Kasumi-1 (cell line): ENCODE results near the gene BCL2L1.

Experiments used
- DNase-seq, 2 experiments: peaks; one replicate each; lab custom pipeline; 2025; lab: John Stamatoyannopoulos, UW

Gene BCL2L1

GRCh38 chr20:31723319-31724078 is 831 bp upstream of the BCL2L1 start:
- DNase-seq: peak; percentile 95 to 96

GRCh38 chr20:31723069-31723318 is 326 bp upstream of the BCL2L1 start:
- DNase-seq: no peak

DNA sequence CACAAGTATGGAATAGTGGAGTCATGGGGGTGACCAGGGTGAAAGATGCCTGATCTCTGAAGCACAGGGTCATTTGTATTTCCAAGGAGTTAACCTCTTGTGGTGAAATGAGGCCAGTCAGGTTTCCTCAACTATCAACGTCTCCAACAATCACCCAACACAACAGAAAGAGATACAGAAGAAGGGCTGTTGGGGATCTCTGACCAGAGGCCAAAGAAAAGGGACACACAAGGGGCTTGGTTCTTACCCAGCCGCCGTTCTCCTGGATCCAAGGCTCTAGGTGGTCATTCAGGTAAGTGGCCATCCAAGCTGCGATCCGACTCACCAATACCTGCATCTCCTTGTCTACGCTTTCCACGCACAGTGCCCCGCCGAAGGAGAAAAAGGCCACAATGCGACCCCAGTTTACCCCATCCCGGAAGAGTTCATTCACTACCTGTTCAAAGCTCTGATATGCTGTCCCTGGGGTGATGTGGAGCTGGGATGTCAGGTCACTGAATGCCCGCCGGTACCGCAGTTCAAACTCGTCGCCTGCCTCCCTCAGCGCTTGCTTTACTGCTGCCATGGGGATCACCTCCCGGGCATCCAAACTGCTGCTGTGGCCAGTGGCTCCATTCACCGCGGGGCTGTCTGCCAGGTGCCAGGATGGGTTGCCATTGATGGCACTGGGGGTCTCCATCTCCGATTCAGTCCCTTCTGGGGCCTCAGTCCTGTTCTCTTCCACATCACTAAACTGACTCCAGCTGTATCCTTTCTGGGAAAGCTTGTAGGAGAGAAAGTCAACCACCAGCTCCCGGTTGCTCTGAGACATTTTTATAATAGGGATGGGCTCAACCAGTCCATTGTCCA is 1.0 kb downstream of the BCL2L1 start:
- DNase-seq: no peak

DNA sequence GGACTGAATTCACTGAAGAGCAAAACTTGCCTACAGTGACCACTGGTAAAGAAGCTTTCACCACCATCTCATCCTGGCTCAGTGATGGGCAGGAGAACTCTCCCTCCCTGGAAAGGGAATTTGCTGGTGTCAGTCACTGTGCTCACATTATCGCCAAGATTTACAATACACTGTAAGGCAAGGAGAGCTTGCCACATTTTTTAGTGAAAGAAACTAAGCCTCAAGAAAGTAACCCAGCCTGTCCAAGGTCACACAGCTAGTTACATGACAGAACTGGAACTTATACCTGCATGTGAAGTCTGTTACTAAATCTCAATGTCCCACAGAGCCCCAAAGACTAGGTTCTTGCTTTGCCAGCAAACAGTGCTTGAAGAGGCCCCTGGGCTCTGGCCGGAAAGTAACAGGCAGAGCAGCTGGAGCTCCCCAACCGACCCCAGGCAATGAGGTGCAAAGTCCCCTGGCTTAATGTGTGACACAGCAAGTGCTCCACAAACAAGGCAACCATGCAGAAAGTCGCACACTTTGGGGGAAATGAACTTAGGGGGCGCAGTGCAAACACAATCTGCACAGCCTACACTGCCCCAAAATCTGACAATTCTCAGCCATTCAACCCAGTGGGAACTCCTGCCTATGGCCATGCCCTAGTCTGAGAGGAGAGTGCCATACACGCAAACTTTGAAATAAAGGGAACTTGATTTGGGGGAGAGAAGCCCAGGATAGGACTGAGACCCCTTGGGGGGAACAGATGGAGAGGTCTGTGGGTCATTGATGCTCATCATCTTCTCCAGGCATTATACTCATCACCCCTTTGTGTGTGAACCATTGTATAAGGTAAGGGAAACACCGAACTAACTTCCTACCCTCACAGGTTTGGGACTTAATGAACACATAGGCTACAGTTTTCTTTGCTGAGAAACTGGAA is 1.9 kb downstream of the BCL2L1 start:
- no peak for DNase-seq

DNA sequence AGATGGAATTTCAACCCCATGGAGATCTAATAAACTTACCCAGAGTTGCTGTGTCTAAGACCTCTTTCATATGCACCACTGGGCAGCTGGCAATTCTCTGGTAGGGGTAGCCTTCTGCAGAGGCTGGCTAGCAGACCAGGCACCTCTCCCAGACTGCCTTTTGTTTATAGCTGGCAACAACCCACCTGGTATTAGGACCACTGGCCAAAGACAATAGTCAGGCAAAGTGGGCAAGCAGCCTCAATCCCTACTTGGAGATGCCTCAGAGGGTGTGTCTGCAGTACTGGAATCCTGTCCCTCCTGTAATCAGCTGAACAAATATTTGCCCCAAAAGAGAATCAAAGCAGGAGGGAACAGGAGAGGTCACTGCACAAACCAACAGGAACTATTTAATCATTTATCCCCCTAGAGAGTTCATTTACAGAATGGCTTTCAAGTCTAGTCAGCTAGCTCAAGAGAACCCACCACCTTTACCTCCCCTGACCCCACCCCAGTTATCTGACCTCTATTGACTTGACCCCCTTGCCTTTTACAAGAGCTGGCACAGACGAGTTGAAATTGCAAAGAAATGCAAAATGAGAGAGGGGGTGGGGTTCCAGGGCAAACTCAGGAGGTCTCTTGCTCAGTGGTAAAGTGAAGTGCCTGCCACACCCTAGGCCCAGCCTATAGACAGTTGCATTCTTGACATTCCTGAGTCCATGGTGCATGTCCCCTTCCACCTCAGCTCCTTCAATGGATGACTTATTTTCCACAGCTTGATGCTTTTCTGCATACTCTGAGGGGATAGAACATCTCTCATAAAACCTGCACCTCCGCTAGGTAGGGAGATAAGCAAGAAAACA is 2.8 kb downstream of the BCL2L1 start:
- no peak for DNase-seq

- peak; percentile 27 to 48 for DNase-seq
Measured at GRCh38 chr20:31718952-31719643, 3.6 kb downstream of the BCL2L1 start.

GRCh38 chr20:31717478-31718201 is 5.0 kb downstream of the BCL2L1 start:
- no peak for DNase-seq

DNA sequence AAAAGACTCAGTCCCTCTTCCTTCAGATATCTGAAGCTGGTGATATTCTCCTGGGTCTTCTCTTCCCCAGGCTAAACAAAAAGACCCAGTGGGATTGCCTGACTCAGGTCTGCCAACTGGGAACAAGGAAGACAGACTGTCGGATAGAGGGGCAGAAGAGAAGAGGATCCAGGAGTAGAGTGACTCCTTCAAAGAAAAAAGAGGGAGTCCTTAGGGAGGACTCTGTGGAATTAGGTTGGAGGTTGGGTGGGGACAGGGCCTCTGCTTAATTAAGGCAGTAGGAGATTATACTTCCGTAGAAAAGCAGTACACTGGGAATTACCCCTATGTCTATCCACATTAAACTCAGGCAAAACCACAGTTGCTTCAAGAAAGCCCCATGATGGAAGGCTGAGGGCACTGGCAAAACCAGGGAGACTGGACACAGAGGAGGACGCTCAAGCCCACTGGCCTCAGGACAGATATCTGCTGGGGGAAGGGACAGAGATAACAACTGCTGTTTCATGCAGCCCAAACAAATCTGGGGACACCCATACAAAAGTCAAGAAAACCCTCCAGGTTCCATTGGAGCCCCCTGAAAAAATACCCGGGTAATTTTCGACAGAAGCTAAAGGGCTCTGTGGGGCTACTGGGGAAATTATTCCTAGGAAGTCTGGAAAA is 5.7 kb downstream of the BCL2L1 start:
- no peak for DNase-seq

- no peak for DNase-seq
Measured at GRCh38 chr20:31716351-31716750, 6.3 kb downstream of the BCL2L1 start.

DNA sequence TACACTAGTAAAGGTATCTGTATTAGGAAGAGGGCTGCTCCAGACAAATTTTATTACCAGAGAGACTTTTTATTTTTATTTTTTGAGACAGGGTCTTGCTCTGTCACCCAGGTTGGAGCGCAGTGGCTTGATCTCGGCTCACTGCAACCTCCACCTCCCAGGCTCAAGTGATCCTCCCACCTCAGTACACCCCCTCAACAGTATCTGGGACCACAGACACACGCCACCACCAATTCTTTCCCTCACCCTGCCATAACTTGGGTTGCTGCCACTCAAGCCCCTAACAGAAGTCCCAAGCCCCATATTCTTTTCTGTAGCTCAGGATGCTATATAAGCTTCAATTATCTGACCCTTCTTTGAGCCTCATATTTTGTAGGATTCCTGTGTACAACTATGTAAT is 6.9 kb downstream of the BCL2L1 start:
- DNase-seq: no peak

DNA sequence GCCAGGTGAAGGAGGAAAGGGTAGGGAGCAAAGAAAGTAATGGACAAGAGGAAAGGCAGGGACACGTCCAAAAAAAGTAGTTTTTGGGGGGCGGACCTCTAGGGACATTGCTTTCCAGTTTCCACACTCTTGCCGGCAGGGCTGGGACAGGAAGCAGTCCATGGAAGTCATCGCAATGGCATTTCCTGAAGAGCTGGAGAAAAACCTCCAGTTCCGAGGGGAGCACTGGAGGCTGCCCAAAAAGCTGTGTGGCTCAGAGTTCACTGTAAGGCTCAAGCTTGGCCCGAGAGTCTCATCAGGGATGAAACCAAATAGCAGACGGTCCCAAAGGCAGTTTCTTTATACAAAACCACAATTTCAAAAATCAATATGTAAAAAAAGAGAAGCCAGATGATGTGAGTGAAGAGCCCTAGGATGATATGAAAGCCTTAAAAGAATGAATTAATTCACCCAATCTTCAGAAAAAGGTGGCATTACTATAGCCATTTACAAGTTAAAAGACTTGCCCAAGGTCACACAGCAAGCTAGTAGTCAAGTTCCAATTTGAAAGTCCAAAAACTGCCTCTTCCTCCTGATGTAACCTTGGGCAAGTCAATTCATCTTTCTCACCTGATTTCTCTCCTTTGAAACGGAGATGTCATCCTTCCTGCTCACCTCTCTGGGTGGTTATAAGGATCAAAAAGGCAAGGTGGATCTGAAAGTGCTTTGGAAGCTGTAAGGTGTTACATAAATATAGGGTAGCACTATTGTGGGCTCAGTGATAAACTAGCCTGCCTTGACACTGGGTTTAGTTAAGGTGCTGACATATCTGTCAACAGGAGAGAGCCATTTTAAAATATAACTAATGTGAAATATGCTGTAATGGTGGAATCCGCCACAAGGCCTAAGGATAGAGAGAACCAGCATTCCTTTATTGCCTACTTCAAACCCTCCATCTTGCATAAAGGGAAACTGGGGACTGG is 9.1 kb downstream of the BCL2L1 start:
- no peak for DNase-seq

DNA sequence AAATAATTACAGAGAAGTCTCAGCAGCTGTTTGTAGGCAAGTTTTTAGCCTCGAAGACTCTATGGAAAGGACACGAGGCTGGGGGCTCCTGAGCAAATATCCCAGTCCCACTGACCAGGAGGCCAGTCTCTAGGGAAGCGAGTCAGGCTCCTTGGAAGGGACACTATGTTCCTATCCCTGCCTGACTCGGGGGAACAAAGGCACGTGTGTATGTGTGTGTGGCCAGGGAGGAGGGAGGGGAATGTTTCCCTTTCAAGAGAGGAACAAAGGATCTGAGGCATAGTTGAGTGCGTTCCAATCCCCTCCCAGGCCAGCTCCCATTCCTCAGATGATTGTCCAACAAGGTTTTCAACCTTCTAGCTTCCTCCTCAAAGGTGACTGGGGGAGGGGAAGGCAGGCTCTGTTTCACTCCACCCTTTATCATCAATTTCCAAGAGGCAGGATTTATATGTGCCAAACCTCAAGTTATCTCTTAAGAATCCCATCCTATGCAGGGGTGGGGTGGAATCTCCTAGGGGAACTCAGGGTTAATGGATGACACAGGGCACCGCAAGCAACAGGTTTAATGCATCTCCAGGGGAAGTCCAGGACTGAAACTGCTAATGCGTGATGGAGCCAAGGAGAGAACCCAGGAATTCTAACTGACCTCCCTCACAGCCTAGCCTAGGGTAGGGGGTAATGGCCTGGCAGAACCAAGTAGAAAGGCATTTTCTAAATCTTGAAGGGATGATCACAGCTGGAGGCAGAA is 9.9 kb downstream of the BCL2L1 start:
- DNase-seq: no peak

GRCh38 chr20:31712112-31712553 is 10.5 kb downstream of the BCL2L1 start:
- DNase-seq: no peak

DNA sequence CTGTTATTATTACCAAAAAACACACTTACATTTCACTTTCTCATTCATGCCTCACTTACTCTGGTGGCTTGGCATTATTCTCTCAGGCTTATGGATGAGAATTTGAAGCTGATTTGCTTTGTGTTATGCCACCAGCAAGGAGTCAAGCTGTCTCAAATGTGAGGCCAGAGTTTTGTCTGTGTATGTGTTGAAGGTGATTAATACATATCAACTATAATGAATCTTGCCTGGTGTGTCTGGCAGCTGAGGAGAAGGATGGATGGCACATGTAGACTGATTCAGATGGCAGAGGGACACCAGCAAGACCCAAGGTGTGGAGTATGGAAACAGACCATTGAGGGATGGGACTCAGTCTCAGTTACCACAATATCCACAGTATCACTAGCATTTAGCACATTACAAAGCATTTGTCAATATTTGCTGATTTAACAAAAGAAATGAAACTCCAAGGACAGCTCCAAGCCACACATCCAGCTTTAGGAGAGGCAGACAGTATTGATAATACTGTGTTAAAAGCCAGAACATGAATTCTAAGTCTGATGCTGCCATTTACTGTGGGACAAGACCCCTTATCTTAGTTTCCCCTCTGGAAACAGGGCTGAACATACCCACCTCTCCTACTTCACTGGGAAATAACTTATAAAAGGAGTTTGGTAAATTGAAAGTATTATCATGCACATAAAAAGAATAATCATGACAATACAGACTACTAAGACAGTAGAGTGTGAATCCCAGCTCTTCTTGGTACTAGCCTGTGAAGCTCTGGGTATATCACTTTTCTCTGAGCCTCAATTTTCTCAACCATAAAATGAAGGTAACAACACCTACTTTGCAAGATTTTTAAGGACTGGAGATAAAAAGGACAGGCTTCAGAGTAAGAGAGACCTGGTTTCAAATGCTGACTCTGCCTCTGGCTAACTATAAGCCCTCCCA is 11.2 kb downstream of the BCL2L1 start:
- DNase-seq: no peak

DNA sequence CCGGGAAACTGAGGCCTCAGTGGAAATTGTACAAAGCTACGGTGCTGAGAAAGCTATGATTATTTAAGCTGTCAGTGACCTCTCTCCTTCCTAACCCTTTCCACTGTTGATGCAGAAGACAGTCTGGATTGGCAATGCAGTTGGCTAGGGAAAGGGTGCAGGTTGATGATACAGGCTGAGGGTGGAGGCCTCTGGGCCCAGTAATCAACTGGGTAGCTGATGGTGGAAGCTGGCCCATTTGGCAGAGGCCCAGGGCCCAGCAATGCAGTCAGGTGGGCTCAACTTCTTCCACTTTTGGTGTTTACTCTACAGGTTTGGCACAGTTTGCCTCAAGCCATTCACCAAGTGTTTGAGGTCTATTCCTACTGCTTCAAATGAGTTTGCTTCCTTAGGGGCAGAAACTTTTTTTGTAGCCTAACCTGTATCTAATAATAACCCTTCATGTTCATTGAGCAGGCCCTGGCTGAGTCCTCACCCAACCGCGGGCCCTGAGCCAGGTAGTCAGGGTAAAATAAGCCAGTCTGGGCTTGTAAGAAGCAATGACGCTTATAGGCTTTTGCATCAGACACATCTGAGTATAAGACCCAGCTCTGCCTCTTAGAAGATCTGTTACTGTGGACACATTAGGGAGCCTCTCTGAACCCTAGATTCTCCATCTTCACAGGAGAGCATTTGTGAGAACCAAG is 12.1 kb downstream of the BCL2L1 start:
- no peak for DNase-seq

GRCh38 chr20:31709939-31710338 is 12.7 kb downstream of the BCL2L1 start:
- DNase-seq: no peak
